HEK293 (cell line): ENCODE data around the gene GALNTL6.

ENCODE experiments used
- BCL11A ChIP-seq: fragments of 450-650 bp; formaldehyde crosslinking; IDR thresholded peaks from 2 replicates; pipeline ENCODE4 v1.5.1; 2016; ENCODE audit warnings: low read depth, missing biosample characterization, missing genetic modification characterization
- GLI4 ChIP-seq: fragments of 450-650 bp; formaldehyde crosslinking; IDR thresholded peaks from 2 replicates; pipeline ENCODE4 v1.5.1; 2016; ENCODE audit warnings: missing biosample characterization, missing genetic modification characterization
- KLF7 ChIP-seq: fragments of 450-650 bp; formaldehyde crosslinking; IDR thresholded peaks from 2 replicates; pipeline ENCODE4 v1.5.1; 2016; ENCODE audit warnings: missing biosample characterization, missing genetic modification characterization, borderline replicate concordance
- MYNN ChIP-seq: fragments of 450-650 bp; formaldehyde crosslinking; IDR thresholded peaks from 2 replicates; pipeline ENCODE4 v1.5.1; 2016; ENCODE audit warnings: missing biosample characterization, missing genetic modification characterization, borderline replicate concordance
- REST ChIP-seq: fragments of 450-650 bp; formaldehyde crosslinking; IDR thresholded peaks from 2 replicates; pipeline ENCODE4 v1.5.1; 2016; ENCODE audit warnings: missing biosample characterization, missing genetic modification characterization
- ZBTB11 ChIP-seq: fragments of 450-650 bp; formaldehyde crosslinking; conservative IDR thresholded peaks from 2 replicates; pipeline ENCODE4 v1.5.1; 2016; ENCODE audit warnings: low read depth, missing biosample characterization, missing genetic modification characterization
- ZBTB20 ChIP-seq: fragments of 450-650 bp; formaldehyde crosslinking; IDR thresholded peaks from 2 replicates; pipeline ENCODE4 v1.5.1; 2016; ENCODE audit warnings: missing biosample characterization, missing genetic modification characterization
- ZNF10 ChIP-seq: fragments of 450-650 bp; formaldehyde crosslinking; IDR thresholded peaks from 2 replicates; pipeline ENCODE4 v1.5.1; 2017; ENCODE audit warnings: missing biosample characterization, missing genetic modification characterization
- ZNF223 ChIP-seq: fragments of 450-650 bp; formaldehyde crosslinking; IDR thresholded peaks from 2 replicates; pipeline ENCODE4 v1.5.1; 2016; ENCODE audit warnings: missing biosample characterization, missing genetic modification characterization
- ZNF629 ChIP-seq: fragments of 450-650 bp; formaldehyde crosslinking; IDR thresholded peaks from 2 replicates; pipeline ENCODE4 v1.5.1; 2017; ENCODE audit warnings: missing biosample characterization, missing genetic modification characterization
- TF ChIP-seq, protein P1 (sequence below): fragments of 450-650 bp; formaldehyde crosslinking; IDR thresholded peaks from 2 replicates; pipeline ENCODE4 v1.5.1; 2016; ENCODE audit warnings: missing biosample characterization, missing genetic modification characterization

DNA sequence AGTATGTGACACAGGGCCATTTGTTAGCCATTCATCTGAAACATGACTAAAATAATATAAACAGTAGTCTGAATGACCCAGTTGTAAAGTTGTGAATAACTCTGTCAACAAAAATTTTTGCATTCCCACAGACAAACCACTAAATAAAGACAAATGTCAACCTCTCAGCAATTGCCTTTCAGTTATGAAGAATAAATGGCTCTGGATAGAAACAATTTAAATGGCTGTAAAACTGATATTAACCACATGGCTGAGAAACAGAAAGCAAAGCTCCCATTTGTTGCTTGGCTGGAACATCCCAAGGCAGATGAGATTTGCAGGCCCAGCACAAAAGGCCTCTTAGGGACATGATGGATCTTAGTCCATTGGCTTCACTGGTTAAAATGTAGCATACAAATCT, 296.3 kb downstream of the GALNTL6 start:
- TF ChIP-seq BCL11A (tag by site-specific recombination) (no peak), ZNF629 (tag by site-specific recombination) (no peak), MYNN (no peak), GLI4 (no peak), ZNF223 (tag by site-specific recombination) (no peak), ZBTB11 (tag by site-specific recombination) (no peak), REST (tag by site-specific recombination) (no peak), KLF7 (tag by site-specific recombination) (no peak), ZBTB20 (tag by site-specific recombination) (no peak), ZNF10 (tag by site-specific recombination) (no peak)
- TF ChIP-seq, protein P1, sequence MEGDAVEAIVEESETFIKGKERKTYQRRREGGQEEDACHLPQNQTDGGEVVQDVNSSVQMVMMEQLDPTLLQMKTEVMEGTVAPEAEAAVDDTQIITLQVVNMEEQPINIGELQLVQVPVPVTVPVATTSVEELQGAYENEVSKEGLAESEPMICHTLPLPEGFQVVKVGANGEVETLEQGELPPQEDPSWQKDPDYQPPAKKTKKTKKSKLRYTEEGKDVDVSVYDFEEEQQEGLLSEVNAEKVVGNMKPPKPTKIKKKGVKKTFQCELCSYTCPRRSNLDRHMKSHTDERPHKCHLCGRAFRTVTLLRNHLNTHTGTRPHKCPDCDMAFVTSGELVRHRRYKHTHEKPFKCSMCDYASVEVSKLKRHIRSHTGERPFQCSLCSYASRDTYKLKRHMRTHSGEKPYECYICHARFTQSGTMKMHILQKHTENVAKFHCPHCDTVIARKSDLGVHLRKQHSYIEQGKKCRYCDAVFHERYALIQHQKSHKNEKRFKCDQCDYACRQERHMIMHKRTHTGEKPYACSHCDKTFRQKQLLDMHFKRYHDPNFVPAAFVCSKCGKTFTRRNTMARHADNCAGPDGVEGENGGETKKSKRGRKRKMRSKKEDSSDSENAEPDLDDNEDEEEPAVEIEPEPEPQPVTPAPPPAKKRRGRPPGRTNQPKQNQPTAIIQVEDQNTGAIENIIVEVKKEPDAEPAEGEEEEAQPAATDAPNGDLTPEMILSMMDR: no peak
